HepG2 (cell line): ENCODE data around the gene VPS13C. TPM values are rescaled to one million over a fixed set of nuclear protein-coding genes. Genes with fewer than 3 reads are reported as not detected.

Source experiments
- ATAC-seq: fragments of 200-7000 bp; cut with Tn5 transposase; 3 replicates; pipeline ENCODE4 v1.9.1; 2020; ENCODE audit warnings: mild to moderate bottlenecking, moderate library complexity
- BruUV-seq: library from RNA; stranded (reverse); fragments of 400-500 nt; replicated peaks from 2 replicates; lab custom pipeline; 2021; lab: Mats Ljungman, UMichigan
- CTCF ChIA-PET: fragments of 300-600 bp; formaldehyde crosslinking; extraction: SDS; loops from one replicate; lab custom pipeline; 2021; ENCODE audit warnings: low total read pairs, inconsistent platforms, low intra/inter-chr PET ratio; lab: Yijun Ruan, JAX
- POLR2A ChIA-PET: fragments of 350-600 bp; sonication (Branson Sonifier 250); formaldehyde crosslinking; loops from one replicate; lab custom pipeline; 2020; ENCODE audit warnings: antibody characterized with exemption, inconsistent platforms; lab: Yijun Ruan, JAX
- DNase-seq: peaks from one replicate; pipeline ENCODE4 v3.0.0-alpha.2; 2015; ENCODE audit warnings: low spot score
- FAIRE-seq: peaks from 3 replicates; lab custom pipeline; 2011; peaks lifted over from hg19 to GRCh38; lab: Jason Lieb, UNC
- H2AFZ ChIP-seq: one replicate; pipeline ENCODE4 v1.6.1; 2011; ENCODE audit warnings: low read length, inconsistent platforms
- H3K27ac ChIP-seq: fragments of 300-600 bp; 3 replicates; pipeline ENCODE4 v1.8.0; 2011; ENCODE audit warnings: mixed run types, mild to moderate bottlenecking, mixed read lengths, low read length, inconsistent platforms; ENCODE audit not compliant: insufficient read depth; ENCODE audit errors: extremely low read length
- H3K27me3 ChIP-seq, 2 experiments: fragments of 200-600 bp in 1 of 2; 2 replicates in 1 of 2; 3 replicates in 1 of 2; pipeline versions ENCODE4 v1.6.0 to v1.8.0; 2011; ENCODE audit warnings: low read length in 2 of 2, mild to moderate bottlenecking in 2 of 2, moderate library complexity in 2 of 2, inconsistent platforms in 1 of 2; ENCODE audit not compliant: insufficient read depth in 2 of 2, control insufficient read depth in 1 of 2
- H3K36me3 ChIP-seq, 2 experiments: fragments of 200-600 bp in 1 of 2; replicated peaks in 1 of 2; 2 replicates in 1 of 2; 3 replicates in 1 of 2; pipeline versions ENCODE4 v1.5.1 to v1.8.0; 2011; ENCODE audit warnings: low read length in 2 of 2, inconsistent platforms in 1 of 2; ENCODE audit not compliant: insufficient read depth in 2 of 2, control insufficient read depth in 1 of 2
- H3K4me1 ChIP-seq: 2 replicates; pipeline ENCODE4 v1.5.1; 2012; ENCODE audit warnings: low read length, inconsistent platforms; ENCODE audit not compliant: insufficient read depth
- H3K4me2 ChIP-seq: 2 replicates; pipeline ENCODE4 v1.6.0; 2011; ENCODE audit warnings: low read depth, low read length, inconsistent platforms
- H3K4me3 ChIP-seq, 3 experiments: fragments of 200-600 bp in 1 of 3; sonication (generic), shearing (Covaris generic) in 1 of 3; replicated peaks in 1 of 3; 2 replicates each; pipeline ENCODE4 v1.5.1; 2011 to 2016; ENCODE audit warnings: low read length in 3 of 3, inconsistent platforms in 2 of 3, low read depth in 2 of 3, mild to moderate bottlenecking in 2 of 3, control low read depth in 1 of 3, mixed read lengths in 1 of 3; ENCODE audit not compliant: insufficient read depth in 1 of 3
- H3K79me2 ChIP-seq: one replicate; pipeline ENCODE4 v1.6.1; 2011; ENCODE audit warnings: low read length, inconsistent platforms; ENCODE audit not compliant: insufficient read depth
- H3K9ac ChIP-seq: 2 replicates; pipeline ENCODE4 v1.6.0; 2011; ENCODE audit warnings: mild to moderate bottlenecking, low read depth, low read length, inconsistent platforms; ENCODE audit not compliant: insufficient read depth
- H3K9me3 ChIP-seq: 2 replicates; pipeline ENCODE4 v1.5.1; 2012; ENCODE audit warnings: mild to moderate bottlenecking, low read length
- H4K20me1 ChIP-seq: 2 replicates; pipeline ENCODE4 v1.6.0; 2011; ENCODE audit warnings: inconsistent platforms, mild to moderate bottlenecking, low read length, moderate library complexity; ENCODE audit not compliant: insufficient read depth
- ELF4 ChIP-seq: sonication (generic); formaldehyde crosslinking; IDR thresholded peaks from 2 replicates; pipeline ENCODE4 v1.5.0; 2020; ENCODE audit warnings: missing genetic modification reagents, mild to moderate bottlenecking, moderate library complexity, borderline replicate concordance
- PTBP1 ChIP-seq: fragments of 200-400 bp; formaldehyde crosslinking; IDR thresholded peaks from 2 replicates; pipeline ENCODE4 v1.6.1; 2018; ENCODE audit warnings: low read length, low read depth; ENCODE audit not compliant: poor library complexity, severe bottlenecking
- SNAI1 ChIP-seq: sonication (generic); formaldehyde crosslinking; IDR thresholded peaks from 2 replicates; pipeline ENCODE4 v1.5.0; 2020; ENCODE audit warnings: mild to moderate bottlenecking, missing genetic modification reagents, borderline replicate concordance
- SOX6 ChIP-seq, 2 experiments: fragments of 450-650 bp in 1 of 2; sonication (generic) in 1 of 2; formaldehyde crosslinking in 1 of 2; IDR thresholded peaks; 2 replicates each; pipeline versions ENCODE4 v1.4.0 to v1.6.1; 2017 to 2020; ENCODE audit warnings: antibody characterized with exemption in 1 of 2, mild to moderate bottlenecking in 1 of 2, missing genetic modification reagents in 1 of 2
- SP2 ChIP-seq: sonication (generic); formaldehyde crosslinking; IDR thresholded peaks from 2 replicates; pipeline ENCODE4 v1.5.1; 2020; ENCODE audit warnings: mild to moderate bottlenecking, missing genetic modification reagents
- TBL1XR1 ChIP-seq: fragments of 150-350 bp; IDR thresholded peaks from 2 replicates; pipeline ENCODE4 v1.6.1; 2014; ENCODE audit warnings: borderline replicate concordance, low read length; ENCODE audit not compliant: partially characterized antibody
- ZIK1 ChIP-seq: sonication (generic); formaldehyde crosslinking; IDR thresholded peaks from 2 replicates; pipeline ENCODE4 v1.5.0; 2020; ENCODE audit warnings: mild to moderate bottlenecking, low read depth, missing genetic modification reagents, borderline replicate concordance
- ZNF124 ChIP-seq: sonication (generic); formaldehyde crosslinking; IDR thresholded peaks from 2 replicates; pipeline ENCODE4 v1.4.0; 2020; ENCODE audit warnings: missing genetic modification reagents
- ZNF263 ChIP-seq: sonication (generic); formaldehyde crosslinking; IDR thresholded peaks from 2 replicates; pipeline ENCODE4 v1.4.0; 2020; ENCODE audit warnings: missing genetic modification reagents
- ZNF317 ChIP-seq: sonication (generic); formaldehyde crosslinking; IDR thresholded peaks from 2 replicates; pipeline ENCODE4 v1.5.0; 2020; ENCODE audit warnings: mild to moderate bottlenecking, missing genetic modification reagents
- ZNF431 ChIP-seq: sonication (generic); formaldehyde crosslinking; IDR thresholded peaks from 2 replicates; pipeline ENCODE4 v1.9.0; 2022; ENCODE audit warnings: missing genetic modification reagents, low read depth, mild to moderate bottlenecking, borderline replicate concordance
- ZNF552 ChIP-seq: sonication (generic); formaldehyde crosslinking; IDR thresholded peaks from 2 replicates; pipeline ENCODE4 v1.9.0; 2022; ENCODE audit warnings: missing genetic modification reagents, mild to moderate bottlenecking, borderline replicate concordance
- ZNF772 ChIP-seq: sonication (generic); formaldehyde crosslinking; IDR thresholded peaks from 2 replicates; pipeline ENCODE4 v1.5.0; 2020; ENCODE audit warnings: mild to moderate bottlenecking, missing genetic modification reagents
- ZNF776 ChIP-seq: sonication (generic); formaldehyde crosslinking; IDR thresholded peaks from 2 replicates; pipeline ENCODE4 v1.4.0; 2020; ENCODE audit warnings: mild to moderate bottlenecking, missing genetic modification reagents
- WGBS: methylation state at CpG from one replicate; pipeline ENCODE4 v1.1.6; 2017; ENCODE audit warnings: low lambda C conversion rate; 5-methylcytosine and 5-hydroxymethylcytosine counted together
- in situ Hi-C: cut with HindIII; loops from 2 replicates; pipeline ENCODE4 v1.10.0; 2017; ENCODE audit warnings: low pct_unique_long_range_greater_than_20kb; ENCODE audit not compliant: extremely low pct_ligation_motif_present
- intact Hi-C: fragments of 100-400 bp; cut with micrococcal nuclease; formaldehyde crosslinking; loops from one replicate; pipeline ENCODE4 v1.10.0; 2022; ENCODE audit not compliant: unreplicated experiment
- polyA plus RNA-seq, 8 experiments: library from polyadenylated mRNA; depleted of rRNA in 3 of 8; stranded (reverse) in 7 of 8; unstranded in 1 of 8; fragments of >200 nt; fragmentation: Illumina TruSeq in 4 of 8; extraction: Trizol in 4 of 8; gene quantifications; 2 replicates each; pipeline versions ENCODE4 v1.2.1 to v1.2.3, GENCODE V29; 2011 to 2016; ENCODE audit warnings: low read depth in 4 of 8, missing spikeins in 1 of 8, mixed read lengths in 1 of 8; ENCODE audit not compliant: insufficient read depth in 1 of 8
- total RNA-seq, 5 experiments: library from RNA; depleted of rRNA; stranded (reverse); fragments of >200 nt; fragmentation: Illumina TruSeq; extraction: Trizol; gene quantifications; 2 replicates each; pipeline ENCODE4 v1.2.3, GENCODE V29; 2016; ENCODE audit warnings: low read depth in 1 of 5
- TF ChIP-seq, protein P1 (sequence below): IDR thresholded peaks from 2 replicates; pipeline ENCODE4 v1.6.1; 2012; ENCODE audit warnings: inconsistent platforms
- TF ChIP-seq, protein P2 (sequence below): sonication (generic); formaldehyde crosslinking; IDR thresholded peaks from 2 replicates; pipeline ENCODE4 v1.4.0; 2020; ENCODE audit warnings: missing genetic modification reagents
- TF ChIP-seq, protein P3 (sequence below): sonication (generic); formaldehyde crosslinking; IDR thresholded peaks from 2 replicates; pipeline ENCODE4 v1.4.0; 2020; ENCODE audit warnings: missing genetic modification reagents

VPS13C gene
- total and polyA plus RNA-seq, 2 of the 13 experiments (the other 11 are each of a cell fraction or from before 2014, with no cell fraction given), result 10.9 to 26.8 TPM

DNA sequence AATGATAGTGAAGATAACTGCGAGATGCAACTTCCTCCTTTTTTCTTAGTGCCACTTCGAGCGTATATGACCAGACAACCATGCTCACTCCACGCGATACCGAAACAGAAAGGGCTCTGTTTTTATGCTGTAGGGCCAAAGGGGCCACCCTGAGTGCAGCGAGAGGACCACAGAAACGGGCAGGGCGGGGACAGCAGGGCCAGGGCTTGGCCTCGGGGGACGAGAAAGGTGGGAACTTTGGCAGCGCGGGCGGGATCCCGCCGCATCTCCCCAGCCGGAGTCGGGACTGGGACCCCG is 483 bp downstream of the VPS13C start:
- Histone ChIP-seq H2AFZ (peak overlapping the region; percentile 69), H3K36me3 (no peaks in the 10 kb centered on the region), H3K9me3 (no peaks in the 10 kb centered on the region), H3K9ac (peak overlapping the region; percentile 83), H3K4me3 (peak overlapping the region; percentile 80 to 96 (median 95)), H4K20me1 (no peaks in the 10 kb centered on the region), H3K4me2 (peak overlapping the region; percentile 95), H3K27ac (peak overlapping the region; percentile 75), H3K4me1 (peaks cover 31% of the 10 kb centered on the region), H3K79me2 (peaks cover 33% of the 10 kb centered on the region), H3K27me3 (peaks cover 0 to 3% of the 10 kb centered on the region in 2 experiments; a peak in 1 of 5 replicates)
- in situ Hi-C loops, result no loop called here
- intact Hi-C loops, result no loop called here
- no TSS peak for BruUV-seq
- ATAC-seq (peak; percentile 89), FAIRE-seq (no peak), DNase-seq (peak; percentile 61)
- under 1% methylated on average over 19 of the region's 19 CpGs for WGBS
- ChIA-PET POLR2A (no interaction called here), CTCF (no interaction called here)
- 0 out of 2 replicates have a peak, but pooled peaks have one; percentile 3 for TF ChIP-seq ZNF772
- peak; percentile 25 for TF ChIP-seq TBL1XR1
- TF ChIP-seq PTBP1, result peak; percentile 20
- TF ChIP-seq, protein P1, sequence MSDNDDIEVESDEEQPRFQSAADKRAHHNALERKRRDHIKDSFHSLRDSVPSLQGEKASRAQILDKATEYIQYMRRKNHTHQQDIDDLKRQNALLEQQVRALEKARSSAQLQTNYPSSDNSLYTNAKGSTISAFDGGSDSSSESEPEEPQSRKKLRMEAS, result peak; percentile 28; the same call in 1 of the 2 replicates
- TF ChIP-seq ZNF263 (CRISPR knock-in tag), result peak; percentile 12; the same call in 1 of the 2 replicates
- peak; percentile 35; the same call in 1 of the 2 replicates for TF ChIP-seq ZIK1 (CRISPR knock-in tag)
- no peak for TF ChIP-seq SOX6 (IDR thresholded peaks at IDR 0.05)
- peak; percentile 30; the same call in 1 of the 2 replicates for TF ChIP-seq SOX6 (CRISPR knock-in tag; IDR thresholded peaks at IDR 0.05)
- 0 out of 2 replicates have a peak, but pooled peaks have one; percentile 39 for TF ChIP-seq ZNF552
- TF ChIP-seq, protein P2, sequence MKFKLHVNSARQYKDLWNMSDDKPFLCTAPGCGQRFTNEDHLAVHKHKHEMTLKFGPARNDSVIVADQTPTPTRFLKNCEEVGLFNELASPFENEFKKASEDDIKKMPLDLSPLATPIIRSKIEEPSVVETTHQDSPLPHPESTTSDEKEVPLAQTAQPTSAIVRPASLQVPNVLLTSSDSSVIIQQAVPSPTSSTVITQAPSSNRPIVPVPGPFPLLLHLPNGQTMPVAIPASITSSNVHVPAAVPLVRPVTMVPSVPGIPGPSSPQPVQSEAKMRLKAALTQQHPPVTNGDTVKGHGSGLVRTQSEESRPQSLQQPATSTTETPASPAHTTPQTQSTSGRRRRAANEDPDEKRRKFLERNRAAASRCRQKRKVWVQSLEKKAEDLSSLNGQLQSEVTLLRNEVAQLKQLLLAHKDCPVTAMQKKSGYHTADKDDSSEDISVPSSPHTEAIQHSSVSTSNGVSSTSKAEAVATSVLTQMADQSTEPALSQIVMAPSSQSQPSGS (CRISPR knock-in tag), result no peak
- TF ChIP-seq, protein P3, sequence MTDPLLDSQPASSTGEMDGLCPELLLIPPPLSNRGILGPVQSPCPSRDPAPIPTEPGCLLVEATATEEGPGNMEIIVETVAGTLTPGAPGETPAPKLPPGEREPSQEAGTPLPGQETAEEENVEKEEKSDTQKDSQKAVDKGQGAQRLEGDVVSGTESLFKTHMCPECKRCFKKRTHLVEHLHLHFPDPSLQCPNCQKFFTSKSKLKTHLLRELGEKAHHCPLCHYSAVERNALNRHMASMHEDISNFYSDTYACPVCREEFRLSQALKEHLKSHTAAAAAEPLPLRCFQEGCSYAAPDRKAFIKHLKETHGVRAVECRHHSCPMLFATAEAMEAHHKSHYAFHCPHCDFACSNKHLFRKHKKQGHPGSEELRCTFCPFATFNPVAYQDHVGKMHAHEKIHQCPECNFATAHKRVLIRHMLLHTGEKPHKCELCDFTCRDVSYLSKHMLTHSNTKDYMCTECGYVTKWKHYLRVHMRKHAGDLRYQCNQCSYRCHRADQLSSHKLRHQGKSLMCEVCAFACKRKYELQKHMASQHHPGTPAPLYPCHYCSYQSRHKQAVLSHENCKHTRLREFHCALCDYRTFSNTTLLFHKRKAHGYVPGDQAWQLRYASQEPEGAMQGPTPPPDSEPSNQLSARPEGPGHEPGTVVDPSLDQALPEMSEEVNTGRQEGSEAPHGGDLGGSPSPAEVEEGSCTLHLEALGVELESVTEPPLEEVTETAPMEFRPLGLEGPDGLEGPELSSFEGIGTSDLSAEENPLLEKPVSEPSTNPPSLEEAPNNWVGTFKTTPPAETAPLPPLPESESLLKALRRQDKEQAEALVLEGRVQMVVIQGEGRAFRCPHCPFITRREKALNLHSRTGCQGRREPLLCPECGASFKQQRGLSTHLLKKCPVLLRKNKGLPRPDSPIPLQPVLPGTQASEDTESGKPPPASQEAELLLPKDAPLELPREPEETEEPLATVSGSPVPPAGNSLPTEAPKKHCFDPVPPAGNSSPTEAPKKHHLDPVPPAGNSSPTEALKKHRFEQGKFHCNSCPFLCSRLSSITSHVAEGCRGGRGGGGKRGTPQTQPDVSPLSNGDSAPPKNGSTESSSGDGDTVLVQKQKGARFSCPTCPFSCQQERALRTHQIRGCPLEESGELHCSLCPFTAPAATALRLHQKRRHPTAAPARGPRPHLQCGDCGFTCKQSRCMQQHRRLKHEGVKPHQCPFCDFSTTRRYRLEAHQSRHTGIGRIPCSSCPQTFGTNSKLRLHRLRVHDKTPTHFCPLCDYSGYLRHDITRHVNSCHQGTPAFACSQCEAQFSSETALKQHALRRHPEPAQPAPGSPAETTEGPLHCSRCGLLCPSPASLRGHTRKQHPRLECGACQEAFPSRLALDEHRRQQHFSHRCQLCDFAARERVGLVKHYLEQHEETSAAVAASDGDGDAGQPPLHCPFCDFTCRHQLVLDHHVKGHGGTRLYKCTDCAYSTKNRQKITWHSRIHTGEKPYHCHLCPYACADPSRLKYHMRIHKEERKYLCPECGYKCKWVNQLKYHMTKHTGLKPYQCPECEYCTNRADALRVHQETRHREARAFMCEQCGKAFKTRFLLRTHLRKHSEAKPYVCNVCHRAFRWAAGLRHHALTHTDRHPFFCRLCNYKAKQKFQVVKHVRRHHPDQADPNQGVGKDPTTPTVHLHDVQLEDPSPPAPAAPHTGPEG, result peak; percentile 94
- 0 out of 2 replicates have a peak, but pooled peaks have one; percentile 6 for TF ChIP-seq SP2 (CRISPR knock-in tag)
- TF ChIP-seq ZNF124 (CRISPR knock-in tag), result 0 out of 2 replicates have a peak, but pooled peaks have one; percentile 9
- TF ChIP-seq ELF4 (CRISPR knock-in tag), result peak; percentile 67; the same call in 1 of the 2 replicates
- peak; percentile 69; the same call in 1 of the 2 replicates for TF ChIP-seq ZNF317 (CRISPR knock-in tag)
- TF ChIP-seq ZNF776 (CRISPR knock-in tag), result 0 out of 2 replicates have a peak, but pooled peaks have one; percentile 12
- 0 out of 2 replicates have a peak, but pooled peaks have one; percentile 22 for TF ChIP-seq SNAI1 (CRISPR knock-in tag)
- 0 out of 2 replicates have a peak, but pooled peaks have one; percentile 22 for TF ChIP-seq ZNF431 (CRISPR knock-in tag)
